NCI-H1694 treated with DMSO at 0.1 percent for 48 hours (cell line): Measurements from ENCODE around the gene SPOCK1.

ENCODE experiments used
- DNase-seq: peaks from one replicate; lab custom pipeline; 2025; lab: John Stamatoyannopoulos, UW

Gene SPOCK1

GRCh38 chr5:137105351-137106035 lies 393.6 kb downstream of the SPOCK1 start:
- no peak for DNase-seq

GRCh38 chr5:137101544-137101943 lies 397.6 kb downstream of the SPOCK1 start:
- no peak for DNase-seq

- DNase-seq = no peak
These were observed 399.5 kb downstream of the SPOCK1 start for GRCh38 chr5:137099651-137100050.

GRCh38 chr5:137098663-137099062 lies 400.5 kb downstream of the SPOCK1 start:
- DNase-seq = no peak

- no peak for DNase-seq
These were observed 400.9 kb downstream of the SPOCK1 start for GRCh38 chr5:137098238-137098637.

- no peak for DNase-seq
These were observed 401.9 kb downstream of the SPOCK1 start for GRCh38 chr5:137097203-137097602.

- DNase-seq = no peak
These were observed 402.7 kb downstream of the SPOCK1 start for GRCh38 chr5:137096149-137097103.

GRCh38 chr5:137095597-137095996 lies 403.5 kb downstream of the SPOCK1 start:
- DNase-seq = no peak

- DNase-seq = no peak
These were observed 406.3 kb downstream of the SPOCK1 start for GRCh38 chr5:137092831-137093230.

- DNase-seq = no peak
These were observed 407.7 kb downstream of the SPOCK1 start for GRCh38 chr5:137091472-137091871.

- no peak for DNase-seq
These were observed 408.4 kb downstream of the SPOCK1 start for GRCh38 chr5:137090721-137091120.

GRCh38 chr5:137090151-137090550 lies 409.0 kb downstream of the SPOCK1 start:
- DNase-seq = no peak

GRCh38 chr5:137088175-137088574 lies 411.0 kb downstream of the SPOCK1 start:
- no peak for DNase-seq

GRCh38 chr5:137086342-137086741 lies 412.8 kb downstream of the SPOCK1 start:
- no peak for DNase-seq

GRCh38 chr5:137085206-137085605 lies 413.9 kb downstream of the SPOCK1 start:
- DNase-seq = no peak

GRCh38 chr5:137084016-137084415 lies 415.1 kb downstream of the SPOCK1 start:
- no peak for DNase-seq

GRCh38 chr5:137082951-137083350 lies 416.2 kb downstream of the SPOCK1 start:
- DNase-seq = no peak

- DNase-seq = no peak
These were observed 420.9 kb downstream of the SPOCK1 start for GRCh38 chr5:137078171-137078665.

GRCh38 chr5:137075163-137075970 lies 423.8 kb downstream of the SPOCK1 start:
- peak; percentile 32 for DNase-seq

GRCh38 chr5:137073189-137073588 lies 425.9 kb downstream of the SPOCK1 start:
- DNase-seq = no peak

GRCh38 chr5:137072361-137073115 lies 426.6 kb downstream of the SPOCK1 start:
- DNase-seq = no peak
